ENCODE measurements around the gene PRXL2A. TPM values are rescaled to one million over a fixed set of nuclear protein-coding genes. Genes with fewer than 3 reads are reported as not detected.

The PRXL2A gene
- total and polyA plus RNA-seq, 10 of the 15 experiments (the other 5 are each of a cell fraction or from before 2014, with no cell fraction given), result 2.8 to 15.6 (median 11.1) TPM

- TF ChIP-seq, protein P1, sequence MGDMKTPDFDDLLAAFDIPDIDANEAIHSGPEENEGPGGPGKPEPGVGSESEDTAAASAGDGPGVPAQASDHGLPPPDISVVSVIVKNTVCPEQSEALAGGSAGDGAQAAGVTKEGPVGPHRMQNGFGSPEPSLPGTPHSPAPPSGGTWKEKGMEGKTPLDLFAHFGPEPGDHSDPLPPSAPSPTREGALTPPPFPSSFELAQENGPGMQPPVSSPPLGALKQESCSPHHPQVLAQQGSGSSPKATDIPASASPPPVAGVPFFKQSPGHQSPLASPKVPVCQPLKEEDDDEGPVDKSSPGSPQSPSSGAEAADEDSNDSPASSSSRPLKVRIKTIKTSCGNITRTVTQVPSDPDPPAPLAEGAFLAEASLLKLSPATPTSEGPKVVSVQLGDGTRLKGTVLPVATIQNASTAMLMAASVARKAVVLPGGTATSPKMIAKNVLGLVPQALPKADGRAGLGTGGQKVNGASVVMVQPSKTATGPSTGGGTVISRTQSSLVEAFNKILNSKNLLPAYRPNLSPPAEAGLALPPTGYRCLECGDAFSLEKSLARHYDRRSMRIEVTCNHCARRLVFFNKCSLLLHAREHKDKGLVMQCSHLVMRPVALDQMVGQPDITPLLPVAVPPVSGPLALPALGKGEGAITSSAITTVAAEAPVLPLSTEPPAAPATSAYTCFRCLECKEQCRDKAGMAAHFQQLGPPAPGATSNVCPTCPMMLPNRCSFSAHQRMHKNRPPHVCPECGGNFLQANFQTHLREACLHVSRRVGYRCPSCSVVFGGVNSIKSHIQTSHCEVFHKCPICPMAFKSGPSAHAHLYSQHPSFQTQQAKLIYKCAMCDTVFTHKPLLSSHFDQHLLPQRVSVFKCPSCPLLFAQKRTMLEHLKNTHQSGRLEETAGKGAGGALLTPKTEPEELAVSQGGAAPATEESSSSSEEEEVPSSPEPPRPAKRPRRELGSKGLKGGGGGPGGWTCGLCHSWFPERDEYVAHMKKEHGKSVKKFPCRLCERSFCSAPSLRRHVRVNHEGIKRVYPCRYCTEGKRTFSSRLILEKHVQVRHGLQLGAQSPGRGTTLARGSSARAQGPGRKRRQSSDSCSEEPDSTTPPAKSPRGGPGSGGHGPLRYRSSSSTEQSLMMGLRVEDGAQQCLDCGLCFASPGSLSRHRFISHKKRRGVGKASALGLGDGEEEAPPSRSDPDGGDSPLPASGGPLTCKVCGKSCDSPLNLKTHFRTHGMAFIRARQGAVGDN (IDR thresholded peaks at IDR 0.05), result peak; percentile 60
- TF ChIP-seq IKZF1 (conservative IDR thresholded peaks at IDR 0.05) (0 out of 2 replicates have a peak, but pooled peaks have one; percentile 37), DPF2 (IDR thresholded peaks at IDR 0.05) (0 out of 2 replicates have a peak, but pooled peaks have one; percentile 49), RB1 (IDR thresholded peaks at IDR 0.05; ENCODE audit: borderline replicate concordance) (peak; percentile 24; the same call in 1 of the 2 replicates), TAF1 (IDR thresholded peaks at IDR 0.05; ENCODE audit: borderline replicate concordance, low read depth, low read length) (peak; percentile 28; the same call in 1 of the 2 replicates), LARP7 (IDR thresholded peaks at IDR 0.05) (0 out of 2 replicates have a peak, but pooled peaks have one; percentile 28), PAX5 (IDR thresholded peaks at IDR 0.05; ENCODE audit: borderline replicate concordance, low read depth, low read length) (0 out of 2 replicates have a peak, but pooled peaks have one; percentile 36), POLR2AphosphoS2 (IDR thresholded peaks at IDR 0.05; ENCODE audit: low read depth, low read length) (peak; percentile 65; the same call in 1 of the 2 replicates), YY1 (IDR thresholded peaks at IDR 0.05; ENCODE audit: low read depth, low read length) (0 out of 2 replicates have a peak, but pooled peaks have one; percentile 16), BHLHE40 (IDR thresholded peaks at IDR 0.05; ENCODE audit: borderline replicate concordance in 1 of 2, low read depth in 2 of 2, low read length in 1 of 2) (peak; percentile 10 to 23; a peak in 2 of 4 replicates), SMARCA5 (IDR thresholded peaks at IDR 0.05) (peak; percentile 12; the same call in 1 of the 2 replicates), GATAD2B (conservative IDR thresholded peaks at IDR 0.05; ENCODE audit: low read depth) (no peak; the same call in 1 of the 2 replicates), CBX3 (IDR thresholded peaks at IDR 0.05; ENCODE audit: borderline replicate concordance, low read depth) (no peak), NBN (IDR thresholded peaks at IDR 0.05) (no peak), NRF1 (conservative IDR thresholded peaks at IDR 0.05; ENCODE audit: low read depth, low read length) (0 out of 2 replicates have a peak, but pooled peaks have one; percentile 31)
- TF ChIP-seq, protein P2, sequence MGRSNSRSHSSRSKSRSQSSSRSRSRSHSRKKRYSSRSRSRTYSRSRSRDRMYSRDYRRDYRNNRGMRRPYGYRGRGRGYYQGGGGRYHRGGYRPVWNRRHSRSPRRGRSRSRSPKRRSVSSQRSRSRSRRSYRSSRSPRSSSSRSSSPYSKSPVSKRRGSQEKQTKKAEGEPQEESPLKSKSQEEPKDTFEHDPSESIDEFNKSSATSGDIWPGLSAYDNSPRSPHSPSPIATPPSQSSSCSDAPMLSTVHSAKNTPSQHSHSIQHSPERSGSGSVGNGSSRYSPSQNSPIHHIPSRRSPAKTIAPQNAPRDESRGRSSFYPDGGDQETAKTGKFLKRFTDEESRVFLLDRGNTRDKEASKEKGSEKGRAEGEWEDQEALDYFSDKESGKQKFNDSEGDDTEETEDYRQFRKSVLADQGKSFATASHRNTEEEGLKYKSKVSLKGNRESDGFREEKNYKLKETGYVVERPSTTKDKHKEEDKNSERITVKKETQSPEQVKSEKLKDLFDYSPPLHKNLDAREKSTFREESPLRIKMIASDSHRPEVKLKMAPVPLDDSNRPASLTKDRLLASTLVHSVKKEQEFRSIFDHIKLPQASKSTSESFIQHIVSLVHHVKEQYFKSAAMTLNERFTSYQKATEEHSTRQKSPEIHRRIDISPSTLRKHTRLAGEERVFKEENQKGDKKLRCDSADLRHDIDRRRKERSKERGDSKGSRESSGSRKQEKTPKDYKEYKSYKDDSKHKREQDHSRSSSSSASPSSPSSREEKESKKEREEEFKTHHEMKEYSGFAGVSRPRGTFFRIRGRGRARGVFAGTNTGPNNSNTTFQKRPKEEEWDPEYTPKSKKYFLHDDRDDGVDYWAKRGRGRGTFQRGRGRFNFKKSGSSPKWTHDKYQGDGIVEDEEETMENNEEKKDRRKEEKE (IDR thresholded peaks at IDR 0.05), result no peak
- TF ChIP-seq, protein P3, sequence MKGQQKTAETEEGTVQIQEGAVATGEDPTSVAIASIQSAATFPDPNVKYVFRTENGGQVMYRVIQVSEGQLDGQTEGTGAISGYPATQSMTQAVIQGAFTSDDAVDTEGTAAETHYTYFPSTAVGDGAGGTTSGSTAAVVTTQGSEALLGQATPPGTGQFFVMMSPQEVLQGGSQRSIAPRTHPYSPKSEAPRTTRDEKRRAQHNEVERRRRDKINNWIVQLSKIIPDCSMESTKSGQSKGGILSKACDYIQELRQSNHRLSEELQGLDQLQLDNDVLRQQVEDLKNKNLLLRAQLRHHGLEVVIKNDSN (IDR thresholded peaks at IDR 0.05; ENCODE audit: borderline replicate concordance, extremely low read length, insufficient read depth, low read depth, low read length), result no peak
Observed at GRCh38 chr10:80453842-80454512, 45.6 kb downstream of the PRXL2A start, which contains the start of gene TSPAN14 (continued).

Data from GM12878 (cell line).